ENCODE data around the gene GPR33.
A peak's percentile ranks its signal among the peaks of the same experiment; 100 is the strongest.
"Not testable (repeated sequence)": the region's sequence is repeated elsewhere in the genome, so short reads cannot be mapped to it uniquely, and the experiment has no call there.

The GPR33 gene, protein sequence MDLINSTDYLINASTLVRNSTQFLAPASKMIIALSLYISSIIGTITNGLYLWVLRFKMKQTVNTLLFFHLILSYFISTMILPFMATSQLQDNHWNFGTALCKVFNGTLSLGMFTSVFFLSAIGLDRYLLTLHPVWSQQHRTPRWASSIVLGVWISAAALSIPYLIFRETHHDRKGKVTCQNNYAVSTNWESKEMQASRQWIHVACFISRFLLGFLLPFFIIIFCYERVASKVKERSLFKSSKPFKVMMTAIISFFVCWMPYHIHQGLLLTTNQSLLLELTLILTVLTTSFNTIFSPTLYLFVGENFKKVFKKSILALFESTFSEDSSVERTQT

DNA sequence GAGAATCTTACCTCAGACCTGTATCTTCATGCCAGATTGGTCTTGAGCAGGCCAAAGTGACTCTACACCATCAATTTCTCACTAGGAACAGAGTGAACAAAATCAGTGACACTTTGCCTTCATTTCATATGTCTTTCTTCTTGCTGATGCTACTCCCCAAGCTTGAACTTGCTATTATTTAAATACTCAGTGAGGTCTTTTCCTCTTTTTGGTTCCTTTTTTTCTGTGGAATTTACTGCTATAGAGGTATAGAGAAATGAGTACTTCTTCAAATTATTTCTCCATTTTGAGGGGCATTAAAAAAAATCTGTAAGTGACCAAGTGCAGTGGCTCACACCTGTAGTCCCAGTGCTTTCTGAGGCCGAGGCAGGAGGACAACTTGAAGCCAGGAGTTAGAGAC lies at the start of gene GPR33:
TSS of gene GPR33 (minus strand) at position 154 of the 400 bp plus-strand sequence. CDS start 4,074 bp downstream, outside the sequence.
- no peak for DNase-seq

DNA sequence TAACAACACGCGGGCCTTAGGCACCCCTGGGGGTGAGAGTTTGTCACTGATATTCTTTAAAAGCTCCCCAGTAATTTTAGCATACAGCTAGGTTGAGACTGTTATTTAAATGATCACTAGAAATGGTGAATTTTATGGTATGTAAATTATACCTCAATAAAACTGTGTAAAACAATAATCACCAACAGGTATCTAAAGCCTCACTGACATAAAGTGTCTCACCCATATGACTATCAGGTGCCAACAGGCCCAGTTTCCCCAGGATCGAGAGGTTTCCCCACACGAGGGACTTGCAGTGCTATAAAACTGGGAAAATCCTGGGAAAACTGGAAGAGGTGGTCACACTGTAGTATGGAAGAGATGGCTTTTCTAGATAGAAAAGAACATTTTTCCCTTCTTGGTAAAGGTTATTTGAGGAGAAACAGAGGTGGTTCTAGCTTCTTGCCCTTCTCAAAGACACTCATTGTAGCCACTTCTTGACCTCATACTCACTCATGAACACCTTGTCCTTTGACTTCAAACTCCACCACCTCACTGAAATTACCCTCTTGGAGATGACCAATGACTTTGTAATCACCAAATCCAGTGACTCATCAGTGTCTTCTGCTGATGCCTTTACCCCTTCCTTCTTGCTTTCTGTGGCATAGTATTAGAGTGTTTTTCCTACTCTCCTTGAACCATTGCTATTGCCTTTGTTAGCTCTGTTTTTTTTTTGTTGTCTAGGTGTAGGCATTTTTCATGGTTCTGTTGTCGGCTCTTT lies 48.5 kb upstream of the GPR33 start:
- peak; percentile 1 for DNase-seq

DNA sequence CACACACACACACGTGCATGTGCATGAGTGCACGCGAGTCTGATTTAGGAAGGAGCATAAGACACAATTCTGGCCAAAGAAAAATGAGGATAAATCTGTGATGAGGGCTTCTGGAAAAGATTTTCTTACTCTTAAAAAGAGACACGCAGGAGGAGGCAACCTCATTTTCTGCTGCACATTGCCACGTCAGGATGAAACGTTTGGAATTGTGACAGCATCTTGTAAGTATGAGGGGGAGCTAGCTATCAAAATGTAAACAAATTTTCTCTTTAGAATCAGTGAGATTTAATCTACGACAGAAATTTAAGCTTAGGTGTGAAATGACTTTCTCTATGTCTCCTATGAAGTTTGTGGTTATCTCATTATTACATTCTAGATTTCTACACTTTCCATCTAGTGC lies 42.3 kb upstream of the GPR33 start:
- DNase-seq, result no peak

DNA sequence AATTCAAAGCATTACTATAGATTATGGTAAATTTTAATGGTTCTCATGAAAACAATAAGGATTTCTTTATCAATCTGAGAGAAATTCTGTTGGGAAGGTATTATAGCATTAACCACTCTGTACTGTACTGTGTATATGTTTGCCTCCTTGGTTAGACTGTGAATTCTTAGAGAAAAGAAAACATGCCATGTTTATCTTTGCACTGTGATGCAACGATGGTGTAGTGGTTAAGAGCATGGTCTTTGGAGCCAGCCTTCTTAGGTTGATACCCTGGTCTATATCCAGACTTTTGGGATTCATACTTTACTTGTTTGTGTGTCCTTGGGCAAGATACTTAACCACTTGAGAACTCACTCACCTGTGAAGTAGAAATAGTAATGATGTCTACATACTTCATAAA lies 41.2 kb upstream of the GPR33 start:
- no peak for DNase-seq

DNA sequence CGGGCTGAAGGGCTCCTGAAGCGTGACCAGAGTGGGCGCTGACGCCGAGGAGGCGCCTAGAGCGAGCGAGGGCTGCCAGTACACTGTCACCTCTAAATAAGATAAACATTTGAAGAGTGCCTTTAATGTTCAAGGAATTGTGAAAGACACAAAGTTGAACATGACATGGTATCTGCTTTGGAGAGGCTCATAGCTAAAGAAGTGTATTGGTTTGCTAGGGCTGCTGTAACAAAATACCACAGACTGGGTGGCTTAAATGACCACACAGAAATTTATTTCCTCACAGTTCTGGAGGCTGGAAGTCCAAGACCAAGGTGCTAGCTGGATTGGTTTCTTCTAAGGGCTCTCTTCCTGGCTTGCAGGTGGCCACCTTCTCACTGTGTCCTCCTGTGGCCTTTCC lies 39.7 kb upstream of the GPR33 start:
- no peak for DNase-seq

DNA sequence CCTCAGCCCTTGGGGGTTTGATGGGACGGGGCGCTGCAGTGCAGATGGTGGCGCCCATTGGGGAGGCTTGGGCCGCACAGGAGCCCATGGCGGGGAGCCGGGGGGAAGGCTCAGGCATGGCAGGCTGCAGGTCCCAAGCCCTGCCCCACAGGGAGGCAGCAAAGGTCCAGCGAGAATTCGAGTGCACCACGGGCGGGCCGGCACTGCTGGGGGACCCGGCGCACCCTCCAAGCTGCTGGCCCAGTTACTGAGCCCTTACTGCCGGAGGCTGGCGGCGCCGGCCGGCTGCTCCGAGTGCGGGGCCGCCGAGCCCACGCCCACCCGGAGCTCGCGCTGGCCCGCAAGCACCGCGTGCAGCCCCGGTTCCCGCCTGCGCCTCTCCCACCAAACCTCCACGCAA lies 39.2 kb upstream of the GPR33 start:
- no peak for DNase-seq

DNA sequence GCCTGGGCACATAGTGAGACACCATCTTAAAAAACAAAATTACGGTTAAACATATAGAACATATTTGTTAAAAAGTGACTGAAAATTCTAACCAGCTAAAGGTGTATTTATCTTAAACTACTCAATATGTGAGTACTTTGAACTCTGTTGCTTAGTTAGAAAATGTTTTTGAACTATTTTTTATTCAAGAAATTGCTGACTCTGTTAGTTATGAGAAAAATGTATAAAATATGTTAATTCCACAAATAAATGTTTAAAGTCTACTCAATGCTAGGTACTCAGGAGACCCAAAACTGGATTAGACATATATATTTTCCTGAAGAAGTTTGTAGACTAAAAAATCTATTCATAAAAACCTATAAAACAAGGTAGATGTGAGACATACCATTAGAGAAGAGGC lies 23.0 kb upstream of the GPR33 start:
- DNase-seq, result no peak

DNA sequence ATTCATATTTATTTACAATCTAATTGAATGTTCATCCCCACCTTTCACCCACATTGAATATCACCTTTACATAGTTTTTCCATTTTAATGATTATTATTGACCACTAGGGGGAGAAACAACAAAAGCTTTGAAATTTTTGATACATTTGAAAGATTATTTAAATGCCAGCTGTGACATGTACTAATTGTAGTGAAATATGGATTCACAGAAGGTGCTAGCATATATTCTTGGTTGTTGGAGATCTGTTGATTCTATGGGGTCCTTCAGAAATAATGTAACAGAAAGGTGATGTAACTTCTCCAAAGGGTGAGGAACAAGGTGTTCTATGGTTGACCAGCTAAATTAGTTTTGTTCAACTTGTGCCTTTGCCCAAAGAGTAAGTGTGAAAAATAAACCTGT lies 22.4 kb upstream of the GPR33 start:
- peak; percentile 36 for DNase-seq

DNA sequence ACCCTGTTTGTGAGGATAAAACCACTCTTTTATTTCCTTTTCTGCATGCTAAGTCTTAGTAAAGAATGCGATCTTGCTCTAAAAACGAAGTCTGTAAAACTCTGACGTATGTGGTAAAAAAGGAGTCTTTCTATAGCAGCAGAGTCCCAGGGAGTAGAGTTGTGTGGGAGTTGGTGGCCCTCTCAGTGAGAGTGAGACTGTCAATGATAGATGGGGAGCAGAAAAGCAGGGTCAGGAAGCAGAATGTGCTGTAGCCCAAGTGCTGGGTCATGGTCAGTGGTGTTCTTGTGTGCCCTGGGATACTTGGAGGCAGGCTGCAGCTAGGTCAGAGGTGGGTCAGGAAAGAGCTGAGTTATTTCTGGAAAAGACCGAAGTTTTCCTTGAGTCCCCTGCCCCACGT lies 20.3 kb upstream of the GPR33 start:
- no peak for DNase-seq

DNA sequence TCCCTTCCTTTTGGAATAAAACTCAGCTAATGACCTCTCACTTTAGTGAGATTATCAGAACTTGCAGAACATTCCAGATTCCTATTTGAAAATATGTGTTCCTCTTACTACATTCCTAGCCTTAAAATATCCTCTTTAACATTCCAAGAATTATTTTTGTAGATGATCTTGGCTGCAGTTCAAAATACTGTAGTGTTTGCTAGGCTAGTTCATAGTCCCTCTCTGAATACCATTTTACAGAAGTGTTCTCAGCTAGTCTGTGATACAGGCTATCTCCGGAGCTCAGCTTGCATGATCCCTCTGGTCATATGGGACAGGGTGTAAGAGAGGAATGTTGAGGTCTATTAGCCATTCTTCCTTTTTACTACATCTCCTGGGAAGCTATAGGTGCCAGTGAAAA lies 17.6 kb upstream of the GPR33 start:
- no peak for DNase-seq

DNA sequence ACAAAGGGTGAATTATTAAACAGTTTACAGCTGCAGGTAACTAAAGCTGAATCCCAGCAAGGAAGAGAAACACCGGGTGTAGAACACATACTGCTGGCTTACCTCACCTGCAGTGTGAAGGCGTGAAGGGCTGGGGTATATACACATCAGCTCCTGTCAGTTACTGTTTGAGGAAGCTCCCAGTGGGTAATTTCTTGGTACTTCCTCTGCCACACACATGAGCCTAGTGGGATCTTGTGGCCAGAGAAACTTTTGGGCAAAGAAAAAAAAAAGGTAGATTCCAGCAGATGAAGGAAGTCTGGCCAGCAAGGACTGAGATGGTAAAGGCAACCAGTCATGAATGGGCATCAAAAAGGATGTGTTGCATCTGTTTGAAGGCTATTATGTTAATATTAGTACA lies 14.0 kb upstream of the GPR33 start:
- DNase-seq, result no peak

DNA sequence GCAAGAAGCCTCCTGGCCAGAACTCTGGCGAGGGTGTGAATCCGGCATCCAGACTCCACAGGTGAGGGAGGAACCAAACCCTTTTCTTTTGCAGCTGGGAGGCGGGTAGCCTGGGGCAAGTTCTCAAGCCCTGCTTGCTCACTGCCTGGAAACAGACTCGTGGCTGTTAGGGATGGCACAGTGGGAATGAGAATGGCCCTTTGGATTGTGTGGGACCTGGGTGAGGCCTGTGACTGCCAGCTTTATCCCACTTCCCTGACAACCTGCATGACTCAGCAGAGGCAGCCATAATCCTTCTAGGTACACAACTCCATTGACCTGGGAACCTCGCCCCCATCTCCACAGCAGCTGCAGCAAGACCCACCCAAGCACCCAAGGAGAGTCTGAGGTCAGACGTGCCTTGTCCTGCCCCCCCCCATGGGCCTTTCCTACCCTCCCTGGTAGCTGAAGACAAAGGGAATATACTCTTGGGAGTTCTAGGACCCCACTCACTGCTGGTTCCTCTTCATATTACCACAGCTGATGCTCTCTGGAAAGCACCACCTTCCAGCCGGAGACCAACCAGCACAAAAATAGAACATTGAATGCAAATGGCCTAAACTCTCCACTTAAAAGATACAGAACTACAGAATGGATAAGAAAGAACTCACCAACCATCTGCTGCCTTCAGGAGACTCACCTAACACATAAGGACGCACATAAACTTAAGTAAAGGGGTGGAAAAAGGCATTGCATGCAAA lies 5.1 kb upstream of the GPR33 start:
- DNase-seq, result no peak

DNA sequence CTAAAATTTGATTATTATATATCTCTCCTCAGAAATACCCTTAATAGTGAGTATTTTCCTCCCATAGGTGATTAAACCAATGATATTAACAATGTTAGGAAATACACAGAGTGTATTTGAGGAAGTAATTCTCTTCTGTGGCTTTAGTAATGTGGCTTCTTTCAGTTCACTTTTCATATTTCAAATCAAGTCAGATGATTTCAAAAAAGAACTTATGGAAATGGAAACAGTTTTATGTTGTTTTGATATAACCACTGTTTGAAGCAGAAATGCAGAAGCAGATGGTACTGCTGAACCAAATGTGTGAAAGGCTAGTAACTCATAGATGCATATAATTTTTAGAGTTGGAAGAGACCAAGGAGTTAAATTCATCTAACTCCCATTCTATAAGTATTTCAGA lies 1.9 kb upstream of the GPR33 start:
- peak; percentile 42 for DNase-seq

DNA sequence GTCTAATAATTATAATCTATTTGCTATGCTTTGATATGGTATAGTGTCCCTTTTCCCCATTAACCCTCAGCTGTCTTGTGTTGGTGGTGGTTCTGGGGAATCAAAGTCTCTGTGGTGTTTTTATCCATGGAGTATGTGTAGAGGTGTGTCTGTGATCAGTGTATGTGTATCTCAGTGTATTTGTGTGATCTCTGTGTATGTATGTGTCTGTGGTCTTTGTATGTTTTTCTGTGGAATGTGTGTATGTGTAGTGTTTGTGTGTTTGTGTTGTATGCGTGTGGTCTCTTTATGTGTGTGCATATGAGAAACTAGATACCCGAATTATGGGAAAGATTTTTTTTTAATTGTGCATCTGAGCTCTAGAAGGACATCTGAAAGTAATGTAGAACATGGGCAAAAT lies 1.1 kb downstream of the GPR33 start:
- no peak for DNase-seq

DNA sequence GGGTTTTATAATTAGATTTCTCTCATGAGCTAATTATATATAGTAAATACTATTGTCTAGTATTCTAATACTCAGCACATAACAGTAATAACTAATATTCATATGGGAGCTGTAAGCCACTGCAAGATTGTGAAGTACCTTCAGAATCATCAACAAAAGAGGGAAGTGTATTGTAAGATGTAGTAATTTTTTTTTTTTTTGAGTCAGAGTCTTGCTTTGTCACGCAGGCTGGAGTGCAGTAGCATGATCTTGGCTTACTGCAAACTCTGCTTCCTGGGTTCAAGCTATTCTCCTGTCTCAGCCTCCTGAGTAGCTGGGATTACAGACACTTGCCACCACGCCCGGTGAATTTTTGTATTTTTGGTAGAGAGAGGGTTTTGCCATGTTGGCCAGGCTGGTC lies 3.1 kb downstream of the GPR33 start:
- peak; percentile 6 for DNase-seq

DNA sequence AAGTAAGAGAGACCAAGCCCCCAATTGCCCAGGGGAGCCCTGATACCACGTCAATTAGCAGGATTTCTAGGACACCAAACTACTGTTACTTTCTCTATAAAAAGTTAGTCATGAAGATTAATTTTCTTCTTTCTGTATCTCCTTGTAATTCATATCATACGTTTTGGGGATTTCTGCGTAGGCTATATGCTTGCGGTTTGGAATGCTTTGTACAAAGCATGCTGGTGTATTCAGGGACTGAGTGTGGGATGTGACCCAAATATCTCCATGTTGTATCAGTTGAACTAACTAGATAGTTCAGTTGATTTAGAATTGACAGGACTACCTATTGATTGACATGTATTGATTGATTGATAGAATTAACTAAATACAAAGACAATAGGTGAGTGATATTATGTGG lies 7.7 kb downstream of the GPR33 start:
- DNase-seq, result no peak

DNA sequence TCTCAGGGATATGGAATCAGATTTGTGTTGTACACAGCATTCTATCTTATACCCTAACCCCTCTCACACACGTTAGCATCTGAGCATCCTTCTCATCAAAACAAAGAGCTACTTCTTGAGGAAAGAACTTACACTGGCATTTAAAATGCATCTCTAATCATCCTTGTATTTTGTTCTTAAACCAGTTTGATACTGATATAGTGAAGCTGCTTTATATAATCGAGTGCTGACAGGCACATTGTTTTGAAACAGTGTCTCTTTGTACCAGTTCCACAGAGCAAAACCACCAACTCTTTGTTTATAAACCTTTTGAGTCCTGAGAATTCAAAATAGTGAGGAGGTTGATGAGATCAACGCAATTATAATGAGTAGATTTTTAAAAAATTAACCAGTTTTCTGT lies 8.8 kb downstream of the GPR33 start:
- DNase-seq, result no peak

DNA sequence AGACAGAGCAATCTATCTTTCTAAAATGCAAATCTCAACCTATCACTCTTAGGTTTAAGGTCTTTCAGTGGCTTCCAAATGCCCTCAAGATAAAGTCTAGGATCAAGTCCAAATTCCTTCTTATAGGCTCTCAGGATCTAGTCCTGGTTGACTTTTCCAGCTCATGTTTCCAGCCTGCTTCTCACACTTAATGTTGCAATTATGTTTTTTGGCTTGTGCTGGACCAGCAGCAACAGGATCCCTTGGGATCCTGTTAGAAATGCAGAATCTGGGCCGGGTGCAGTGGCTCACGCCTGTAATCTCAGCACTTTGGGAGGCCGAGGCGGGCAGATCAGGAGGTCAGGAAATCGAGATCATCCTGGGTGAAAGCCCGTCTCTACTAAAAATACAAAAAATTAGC lies 10.6 kb downstream of the GPR33 start:
- no peak for DNase-seq

DNA sequence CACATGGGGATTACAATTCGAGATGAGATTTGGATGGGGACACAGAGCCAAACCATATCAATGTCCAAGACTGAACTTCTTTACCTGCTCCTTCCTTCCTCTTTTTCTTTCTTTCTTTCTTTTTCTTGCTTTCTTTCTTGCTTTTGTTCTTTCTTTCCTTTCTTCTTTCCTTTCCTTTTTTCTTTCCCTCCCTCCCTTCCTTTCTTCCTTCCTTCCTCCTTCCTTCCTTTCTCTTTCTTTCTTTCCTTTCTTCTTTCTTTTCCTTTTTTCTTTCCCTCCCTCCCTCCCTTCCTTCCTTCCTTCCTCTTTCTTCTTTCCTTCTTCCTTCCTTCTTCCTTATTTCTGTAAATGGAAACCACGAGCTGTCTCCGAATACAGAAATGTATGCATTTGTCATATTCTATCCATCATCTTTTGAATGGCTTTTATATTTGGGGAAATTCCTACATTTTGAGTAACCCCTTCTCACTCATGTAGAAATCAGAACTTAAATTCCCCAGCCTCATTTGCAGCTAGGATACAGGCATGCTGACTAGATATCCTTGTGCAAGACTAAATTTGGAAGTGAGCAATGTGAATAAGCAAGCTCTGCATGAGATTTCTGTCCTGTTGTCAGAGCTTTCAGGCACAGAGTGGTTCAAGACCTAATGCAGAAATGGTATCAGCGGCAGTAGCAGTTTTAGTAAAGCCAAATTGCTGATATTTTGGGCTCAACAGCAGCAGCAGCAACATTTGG lies 11.5 kb downstream of the GPR33 start:
- no peak for DNase-seq

DNA sequence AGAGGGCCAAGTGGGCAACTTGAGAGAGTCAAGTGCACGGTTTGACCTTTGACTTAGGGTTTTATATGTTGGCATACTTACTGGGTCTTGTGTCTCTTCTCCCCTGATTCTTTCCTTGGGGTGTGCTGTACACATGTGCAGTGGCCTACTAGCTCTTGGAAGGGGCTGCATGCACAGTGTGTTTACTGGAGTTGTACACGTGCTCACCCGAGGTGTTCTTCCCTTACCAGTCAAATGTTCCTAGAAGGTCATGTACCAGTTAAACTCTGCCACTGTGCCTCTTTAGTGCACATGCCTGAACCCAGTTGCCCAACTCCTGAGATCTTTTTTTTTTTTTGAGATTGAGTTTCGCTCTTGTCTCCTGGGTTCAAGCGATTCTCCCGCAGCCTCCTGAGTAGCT lies 21.3 kb downstream of the GPR33 start:
- DNase-seq, result no peak

DNA sequence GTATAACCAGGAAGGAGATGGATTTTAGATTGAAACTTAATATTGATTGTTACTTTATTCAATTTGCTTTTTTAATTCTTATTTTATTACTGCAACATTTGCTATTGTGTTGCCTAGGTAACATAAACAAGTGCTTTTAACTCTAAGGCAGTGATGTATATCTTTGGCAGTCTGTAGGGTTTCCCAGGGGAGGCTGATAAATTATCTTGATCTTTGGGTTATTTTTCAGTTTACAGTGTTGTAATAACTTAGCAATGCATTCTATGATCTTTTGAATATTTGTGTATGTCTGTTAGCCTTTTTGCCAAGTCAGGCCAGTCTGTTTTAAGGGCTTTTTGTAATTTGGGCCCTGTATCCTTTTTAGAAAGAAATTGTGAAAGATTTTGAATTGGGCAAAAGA lies 22.7 kb downstream of the GPR33 start:
- DNase-seq, result no peak

DNA sequence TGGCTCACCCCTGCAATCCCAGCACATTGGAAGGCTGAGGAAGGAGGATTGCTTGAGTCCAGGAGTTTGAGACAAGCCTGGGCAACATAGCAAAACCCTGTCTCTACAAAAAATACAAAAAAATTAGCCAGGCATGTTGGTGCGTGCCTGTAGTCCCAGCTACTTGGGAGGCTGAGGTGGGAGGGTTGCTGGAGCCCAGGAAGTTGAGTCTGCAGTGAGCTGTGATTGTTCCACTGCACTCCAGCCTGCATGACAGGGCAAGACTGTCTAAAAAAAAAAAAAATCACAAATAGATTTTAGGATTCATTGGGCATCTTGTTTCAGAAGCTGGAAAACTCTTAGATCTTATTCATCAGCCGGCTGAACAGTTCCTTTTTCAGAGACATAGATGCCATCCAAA lies 25.4 kb downstream of the GPR33 start:
- not testable (repeated sequence) for DNase-seq

DNA sequence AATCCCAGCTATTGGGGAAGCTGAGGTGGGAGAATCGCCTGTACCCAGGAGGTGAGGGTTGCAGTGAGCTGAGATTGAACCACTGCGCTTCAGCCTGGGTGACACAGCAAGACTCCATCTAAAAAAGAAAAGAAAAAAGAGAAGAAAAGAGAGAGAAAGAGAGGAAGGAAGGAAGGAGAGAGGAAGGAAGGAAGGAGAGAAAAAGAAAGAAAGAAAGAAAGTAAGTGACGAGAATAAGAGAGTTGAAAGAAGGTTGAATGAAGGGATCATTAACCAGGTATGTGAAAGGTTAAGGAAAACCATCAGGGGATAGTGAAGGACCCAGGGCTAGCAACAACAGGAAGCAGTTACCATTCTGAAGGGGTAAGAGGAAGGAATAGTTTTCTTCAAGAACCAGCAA lies 26.3 kb downstream of the GPR33 start:
- no peak for DNase-seq
